ENCODE measurements around the gene ADRA2B.

DNA sequence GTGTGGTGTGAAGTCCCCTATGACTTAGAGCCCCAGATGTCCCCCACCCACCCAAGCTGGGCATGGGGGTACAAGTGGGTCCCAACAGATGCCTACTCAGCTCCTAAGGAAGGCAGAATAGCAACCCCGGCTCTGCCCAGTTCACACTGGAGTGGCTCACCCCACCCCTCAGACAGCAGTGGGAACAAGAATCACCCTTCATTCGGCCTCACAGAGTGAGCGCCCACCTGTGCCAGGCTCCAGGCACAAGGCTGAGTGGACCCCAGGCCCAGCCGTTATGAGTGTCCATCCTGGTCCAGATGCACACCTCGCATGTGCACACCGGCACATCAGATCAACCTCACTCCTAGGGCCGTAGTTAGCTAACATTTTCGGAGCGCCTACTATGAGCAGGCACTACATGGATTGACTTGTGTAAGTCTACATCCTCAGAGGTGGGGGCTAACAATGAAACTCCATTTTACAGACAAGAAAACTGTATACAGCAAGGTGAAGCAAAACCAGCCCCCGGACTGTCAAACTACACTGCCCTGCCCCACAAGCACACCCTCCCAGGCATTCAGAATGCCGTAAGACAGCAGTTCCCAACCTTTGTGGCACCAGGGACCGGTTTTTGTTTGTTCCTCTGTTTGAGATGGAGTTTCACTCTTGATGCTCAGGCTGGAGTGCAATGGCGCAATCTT lies 24.7 kb upstream of the ADRA2B start:
- TF ChIP-seq EZH2phosphoT487 (IDR thresholded peaks at IDR 0.05; ENCODE audit: insufficient read depth, low read depth) = no peak
- TF ChIP-seq EZH2 (IDR thresholded peaks at IDR 0.05; ENCODE audit: insufficient read depth, poor library complexity, severe bottlenecking) = no peak
